Stimulated activated CD8-positive, alpha-beta memory T cell treated with anti-CD3 and anti-CD28 coated beads, Interleukin-7, amount 100 ng/mL, for 24 hours (primary cell): ENCODE results near the gene PHF23.

ENCODE experiments used
- DNase-seq: peaks from one replicate; pipeline ENCODE4 v3.0.0-alpha.2; 2020; ENCODE audit warnings: low read depth

The PHF23 gene

DNA sequence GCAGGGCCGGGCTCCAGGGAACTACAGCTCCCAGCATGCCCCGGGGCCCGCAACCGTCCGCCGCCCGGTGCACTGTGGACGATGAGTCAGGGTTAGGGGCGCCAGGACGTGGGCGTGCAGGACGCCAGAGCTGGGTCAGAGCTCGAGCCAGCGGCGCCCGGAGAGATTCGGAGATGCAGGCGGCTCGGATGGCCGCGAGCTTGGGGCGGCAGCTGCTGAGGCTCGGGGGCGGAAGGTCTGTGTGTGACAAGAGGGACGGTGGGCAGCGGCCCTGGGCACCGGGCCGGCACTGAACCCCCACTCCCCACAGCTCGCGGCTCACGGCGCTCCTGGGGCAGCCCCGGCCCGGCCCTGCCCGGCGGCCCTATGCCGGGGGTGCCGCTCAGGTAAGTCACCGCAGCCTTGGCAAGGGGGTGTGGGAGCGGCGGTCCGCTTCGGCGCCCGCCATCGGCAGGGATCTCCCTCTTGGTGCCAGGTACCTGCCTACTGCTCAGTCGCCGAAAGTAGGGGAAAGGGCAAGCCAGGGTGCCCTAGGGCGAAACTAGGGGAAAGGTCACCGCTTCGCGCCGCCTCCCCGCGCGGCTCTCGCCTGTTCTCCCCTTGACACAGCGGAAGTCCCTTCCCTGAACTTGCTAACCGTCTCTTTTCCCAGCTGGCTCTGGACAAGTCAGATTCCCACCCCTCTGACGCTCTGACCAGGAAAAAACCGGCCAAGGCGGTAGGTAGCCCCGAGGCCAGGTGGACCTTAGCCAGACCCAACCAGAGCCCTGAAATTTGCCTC, 19.3 kb downstream of the PHF23 start, which contains the start of the genes ACADVL and DLG4:
ACADVL (plus strand) TSS at position 127 of the 781 bp plus-strand sequence; CDS start at position 174, 47 bp downstream.
DLG4 (minus strand) TSS at position 25 of the 781 bp plus-strand sequence.
- DNase-seq: peak; percentile 65

DNA sequence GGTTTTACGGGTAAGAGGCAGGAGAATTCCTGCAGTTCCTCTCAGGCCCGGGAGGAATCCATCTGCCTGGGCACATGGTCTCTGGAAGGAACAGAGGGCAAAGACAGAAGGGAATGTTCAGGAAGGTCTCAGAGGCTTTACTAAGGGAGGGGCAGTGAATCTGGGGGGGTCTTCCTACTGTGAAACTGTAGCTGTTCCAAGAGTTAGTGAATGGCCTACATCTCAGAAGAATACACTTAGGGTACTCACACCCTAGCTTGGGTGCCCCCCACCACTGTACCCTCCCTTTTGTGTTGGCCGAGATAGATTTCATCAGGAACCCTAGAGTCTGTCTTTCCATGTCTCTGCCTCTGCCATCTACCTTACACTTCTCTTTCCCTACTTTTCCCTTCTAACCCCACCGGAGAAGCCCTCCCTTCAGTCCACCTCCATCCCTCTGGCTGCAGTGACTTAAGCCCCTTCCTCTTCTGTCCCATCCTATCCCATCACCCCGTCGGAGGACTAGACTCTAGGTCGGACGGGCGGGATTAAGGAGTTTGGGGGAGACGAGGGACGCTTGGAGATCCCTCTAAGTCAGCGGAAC, 19.9 kb downstream of the PHF23 start:
- DNase-seq: no peak

DNA sequence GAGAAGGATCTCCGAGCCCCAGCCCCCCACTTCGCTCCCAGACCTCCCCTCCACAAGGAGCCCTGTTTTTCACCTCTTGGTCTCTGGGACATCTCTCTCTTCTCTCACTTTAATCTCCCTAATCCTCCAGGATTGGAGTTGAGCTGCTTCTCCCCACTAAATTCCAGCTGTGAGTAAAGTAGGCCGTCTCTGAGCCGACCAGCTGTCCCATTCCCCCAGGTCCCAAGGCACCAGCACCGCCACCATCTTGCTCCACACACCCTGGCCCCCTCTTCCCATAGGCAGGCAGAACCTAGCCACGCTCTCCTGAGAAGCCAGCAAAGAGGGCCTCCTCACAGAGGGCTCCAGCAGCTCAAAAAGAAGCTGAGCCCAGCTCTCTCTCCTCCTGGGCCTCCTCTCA, 20.5 kb downstream of the PHF23 start:
- no peak for DNase-seq

- no peak for DNase-seq
These were observed 21.1 kb downstream of the PHF23 start for GRCh38 chr17:7218166-7218565.

DNA sequence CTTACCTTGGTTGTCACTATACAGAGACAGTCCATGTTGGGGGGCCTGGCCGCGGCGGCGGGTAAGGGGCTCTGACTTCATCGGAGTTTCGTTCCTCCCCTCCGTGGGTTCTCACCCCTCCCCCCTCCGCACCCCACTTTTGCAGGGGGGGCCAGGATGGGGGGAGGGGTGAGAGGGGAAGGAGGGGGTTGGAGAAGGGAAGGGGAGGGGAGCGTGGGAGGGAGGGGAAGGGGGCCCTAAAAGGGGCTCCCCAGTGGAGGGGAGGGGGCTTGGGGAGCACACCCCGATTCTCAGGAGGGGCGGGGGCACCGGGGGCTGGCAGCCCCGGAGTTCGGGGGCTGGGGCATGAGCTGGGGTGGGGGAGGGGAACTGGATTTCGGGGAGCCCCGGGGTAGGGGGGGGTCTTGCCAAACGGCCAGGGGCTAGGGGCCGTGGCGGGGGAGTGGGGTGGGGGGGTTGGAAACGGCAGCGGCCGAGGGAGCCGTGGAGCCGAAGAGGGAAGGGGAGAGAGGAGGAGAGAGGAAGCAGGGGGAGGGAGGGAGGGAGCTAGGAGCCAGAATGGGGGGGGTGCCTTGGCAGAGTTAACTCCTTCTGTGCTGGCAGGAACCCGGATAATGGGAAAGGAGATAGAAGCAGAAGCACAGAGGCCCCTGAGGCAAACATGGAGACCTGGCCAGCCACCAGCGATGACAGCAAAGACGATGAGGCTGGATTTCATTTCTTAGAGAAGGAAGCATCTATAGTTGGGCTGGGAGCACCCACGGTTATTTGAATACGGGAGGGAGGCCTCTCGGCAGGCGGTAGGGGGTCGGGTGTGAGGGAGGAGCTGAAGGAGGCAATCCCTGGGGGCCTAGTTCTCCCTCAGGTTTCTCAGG, 21.9 kb downstream of the PHF23 start:
- DNase-seq: no peak

GRCh38 chr17:7216242-7217112, 22.8 kb downstream of the PHF23 start:
- DNase-seq: no peak

GRCh38 chr17:7215652-7216180, 23.5 kb downstream of the PHF23 start:
- no peak for DNase-seq

GRCh38 chr17:7215136-7215638, 24.1 kb downstream of the PHF23 start:
- no peak for DNase-seq

- peak; percentile 100 for DNase-seq
These were observed 24.7 kb downstream of the PHF23 start for GRCh38 chr17:7214300-7215135.

DNA sequence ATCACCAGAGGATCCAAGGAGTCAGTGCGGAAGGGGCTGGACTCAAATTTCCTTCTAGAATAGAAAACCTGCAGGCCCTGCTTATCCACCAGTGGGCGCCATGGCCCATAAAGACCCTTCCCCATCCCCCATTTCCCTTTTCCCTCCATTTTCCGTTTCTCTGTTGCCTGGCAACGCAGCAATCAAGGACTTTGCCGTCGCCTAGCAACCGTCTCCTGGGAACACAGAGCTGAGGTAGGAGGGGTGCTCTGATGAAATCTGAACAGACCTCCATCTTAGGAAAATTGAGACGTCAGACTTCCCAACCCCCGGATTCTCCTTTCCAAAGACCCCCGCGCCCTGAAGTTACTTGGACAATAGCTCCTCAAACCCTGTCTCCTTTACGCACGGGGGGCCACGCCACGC, 25.4 kb downstream of the PHF23 start:
- peak; percentile 28 for DNase-seq

- no peak for DNase-seq
These were observed 27.6 kb downstream of the PHF23 start for GRCh38 chr17:7211491-7212273.

DNA sequence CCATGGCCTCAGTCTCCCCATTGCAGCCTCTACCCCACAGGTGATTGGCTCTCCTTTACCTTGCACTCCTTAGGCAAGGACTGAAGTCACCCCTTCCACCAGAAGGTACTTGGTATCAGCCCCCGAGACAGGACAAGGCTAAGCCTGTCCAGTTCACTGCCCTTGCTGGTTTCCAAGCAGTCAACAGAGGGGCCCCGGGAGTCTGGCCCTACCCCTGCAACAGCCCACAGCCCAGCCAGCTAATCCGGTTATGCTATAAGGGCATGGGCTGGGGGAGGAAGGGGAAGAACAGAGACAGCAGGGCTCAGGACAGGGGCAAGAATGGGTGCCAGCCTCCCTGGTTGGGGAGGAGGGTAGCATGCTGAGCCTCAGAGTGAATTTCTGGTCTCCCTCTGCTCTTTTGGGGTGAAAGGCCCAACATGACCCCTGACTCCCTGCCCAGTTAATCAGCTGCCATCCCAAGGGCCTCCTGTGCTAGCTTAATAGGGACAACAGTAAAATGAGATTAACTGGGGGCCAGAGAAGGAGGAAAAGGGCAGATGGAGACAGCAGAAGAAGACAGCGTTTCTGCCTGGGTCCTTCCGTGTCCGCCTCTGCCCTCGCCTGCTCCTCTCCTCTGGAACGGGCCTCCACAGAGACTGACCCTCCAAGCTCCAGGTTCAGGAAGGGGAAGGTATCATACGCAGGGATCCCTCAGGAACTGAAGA, 30.4 kb downstream of the PHF23 start:
- no peak for DNase-seq

DNA sequence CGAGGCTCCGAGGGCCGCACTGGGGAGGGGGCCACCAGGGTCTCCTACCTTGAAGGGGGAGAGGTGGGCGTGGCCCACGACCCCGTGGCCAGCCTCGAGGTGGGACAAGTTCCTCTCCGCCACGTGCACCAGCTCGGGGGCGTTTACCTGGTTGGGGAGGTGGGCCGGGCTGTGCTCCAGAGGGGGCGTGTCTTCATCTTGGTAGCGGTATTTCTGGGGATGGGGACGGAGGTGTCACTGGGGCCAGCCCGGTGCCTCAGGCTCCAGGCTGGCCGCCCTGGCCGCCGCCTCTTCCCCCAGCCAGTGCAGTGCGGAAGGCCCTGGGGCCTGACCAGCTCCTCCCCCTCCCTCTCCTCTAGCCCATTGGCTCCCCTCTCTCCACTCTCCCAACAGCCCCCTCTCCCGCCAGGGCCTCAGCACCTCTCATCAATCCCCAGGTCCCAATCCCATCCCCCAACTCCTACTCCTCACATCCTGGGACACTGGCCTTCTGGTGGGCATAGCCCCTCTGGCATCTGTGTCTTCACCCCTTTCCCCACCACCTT, 31.2 kb downstream of the PHF23 start:
- no peak for DNase-seq

GRCh38 chr17:7207120-7208001, 31.9 kb downstream of the PHF23 start:
- DNase-seq: no peak

DNA sequence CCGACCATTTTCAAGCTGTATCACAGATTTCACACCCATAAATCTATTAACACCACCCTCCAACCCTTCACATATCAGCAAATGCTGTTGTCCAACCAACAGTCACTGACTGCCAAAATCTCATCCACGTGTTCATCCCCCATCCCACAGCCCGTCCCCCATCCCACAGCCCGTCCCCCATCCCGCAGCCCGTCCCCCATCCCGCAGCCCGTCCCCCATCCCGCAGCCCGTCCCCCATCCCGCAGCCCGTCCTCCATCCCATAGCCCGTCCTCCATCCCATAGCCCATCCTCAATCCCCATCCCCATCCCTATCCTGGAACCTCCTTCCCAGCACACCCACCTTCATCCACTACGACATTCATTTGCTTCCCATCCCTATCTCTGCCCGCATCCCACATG, 33.7 kb downstream of the PHF23 start:
- no peak for DNase-seq

DNA sequence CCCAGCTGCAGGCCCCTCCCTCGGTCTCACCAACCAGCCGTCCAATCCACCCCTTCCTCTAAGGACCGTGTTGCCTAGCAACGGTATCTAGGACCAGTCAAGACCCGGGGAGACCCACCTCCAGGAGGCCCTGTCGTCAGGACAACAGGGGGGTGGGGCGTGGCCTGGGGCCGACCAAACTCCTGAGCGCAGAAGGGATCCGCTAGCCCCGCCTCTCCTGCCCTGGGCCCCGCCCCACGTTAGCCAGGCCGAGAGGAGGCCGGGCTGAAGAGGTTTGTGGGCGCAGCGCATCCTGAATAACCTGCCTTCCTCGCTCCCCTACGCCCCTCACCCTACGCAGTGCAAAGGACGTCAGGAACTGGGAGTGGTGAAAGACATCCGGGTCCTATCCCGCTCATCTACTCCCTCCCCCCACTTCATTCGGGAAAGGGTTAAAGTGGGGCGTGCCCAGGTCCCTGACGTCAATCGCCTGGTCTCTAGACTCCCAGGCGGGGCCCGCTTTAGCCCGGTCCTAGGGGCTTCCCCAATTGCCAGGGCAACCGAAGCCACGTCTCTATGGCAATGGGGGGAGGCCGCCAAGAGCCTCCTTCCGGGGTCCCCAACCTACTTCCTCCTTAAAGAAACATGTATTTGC, 34.3 kb downstream of the PHF23 start:
- DNase-seq: peak; percentile 82

DNA sequence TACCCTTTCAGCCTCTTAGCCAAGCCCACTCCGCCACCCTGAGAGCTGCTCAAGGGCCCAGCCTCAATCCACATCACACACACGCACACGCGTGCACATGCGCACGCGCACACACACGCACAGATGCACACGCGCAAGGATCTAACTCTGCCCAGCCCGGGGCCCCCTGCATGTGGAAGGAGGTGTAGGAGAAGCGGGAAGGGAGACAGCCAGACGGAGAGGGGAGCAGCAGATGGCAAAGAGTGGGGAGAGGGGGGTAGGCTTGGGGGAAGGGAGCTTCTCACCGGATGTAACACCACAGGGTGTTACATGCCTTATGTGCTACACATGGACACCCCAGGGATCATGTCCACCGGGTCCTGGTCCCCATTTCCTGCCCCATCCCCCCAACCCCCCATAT, 34.9 kb downstream of the PHF23 start:
- DNase-seq: no peak
